Sigmoid colon (tissue), 4 donors: ENCODE results near the gene APOB.

Experiments
- CTCF ChIP-seq, 4 experiments: fragments of 450-650 bp in 3 of 4; fragments of 200-600 bp in 1 of 4; IDR thresholded peaks; one replicate each; pipeline ENCODE4 v1.5.1; 2016 to 2019; ENCODE audit warnings: antibody characterized with exemption in 4 of 4, mild to moderate bottlenecking in 3 of 4, moderate library complexity in 2 of 4
- EP300 ChIP-seq, 4 donors: sonication (generic); formaldehyde crosslinking; IDR thresholded peaks; one replicate each; pipeline ENCODE4 v1.6.1; 2017; ENCODE audit warnings: antibody characterized with exemption in 4 of 4
- POLR2A ChIP-seq, 2 donors: fragments of 450-650 bp; IDR thresholded peaks; one replicate each; pipeline ENCODE4 v1.6.1; 2016; ENCODE audit warnings: antibody characterized with exemption in 2 of 2, mild to moderate bottlenecking in 2 of 2, moderate library complexity in 2 of 2
- POLR2AphosphoS5 ChIP-seq, 4 donors: sonication (generic); formaldehyde crosslinking; IDR thresholded peaks; one replicate each; pipeline ENCODE4 v1.6.1; 2017; ENCODE audit warnings: antibody characterized with exemption in 4 of 4

GRCh38 chr2:21021430-21021829 is 22.4 kb downstream of the APOB start:
- TF ChIP-seq CTCF (IDR thresholded peaks at IDR 0.05), result no peak
- TF ChIP-seq POLR2AphosphoS5 (IDR thresholded peaks at IDR 0.05), result no peak
- no peak for TF ChIP-seq POLR2A (IDR thresholded peaks at IDR 0.05)
- TF ChIP-seq EP300 (IDR thresholded peaks at IDR 0.05), result no peak
